ENCODE results near the gene SAMD4A.

GRCh38 chr14:54564071-54564867, 2.7 kb upstream of the SAMD4A start:
- TF ChIP-seq CTCF (conservative IDR thresholded peaks at IDR 0.05; ENCODE audit: low read depth, low read length), result peak; percentile 87
- no peak for TF ChIP-seq EZH2 (IDR thresholded peaks at IDR 0.05; ENCODE audit: borderline replicate concordance, low read depth, low read length, poor library complexity, severe bottlenecking)
